Bronchial epithelial cell (primary cell): ENCODE results near the gene GRIP1. TPM values are rescaled to one million over a fixed set of nuclear protein-coding genes. Genes with fewer than 3 reads are reported as not detected.
A peak's percentile ranks its signal among the peaks of the same experiment; 100 is the strongest.

Experiments
- DNase-seq: peaks from one replicate; pipeline ENCODE4 v3.0.0-alpha.2; 2010; ENCODE audit warnings: low read depth
- FAIRE-seq: peaks from 2 replicates; lab custom pipeline; 2011; peaks lifted over from hg19 to GRCh38; lab: Jason Lieb, UNC
- H3K27me3 ChIP-seq: 2 replicates; pipeline ENCODE4 v1.5.1; 2011; ENCODE audit warnings: low read length; ENCODE audit not compliant: control insufficient read depth, insufficient read depth
- H3K36me3 ChIP-seq: 2 replicates; pipeline ENCODE4 v1.5.1; 2011; ENCODE audit warnings: low read length; ENCODE audit not compliant: control insufficient read depth, insufficient read depth
- H3K4me3 ChIP-seq: 2 replicates; pipeline ENCODE4 v1.5.1; 2011; ENCODE audit warnings: mild to moderate bottlenecking, low read depth, low read length, control low read depth
- total RNA-seq: library from RNA; depleted of rRNA; stranded (reverse); fragments of >200 nt; gene quantifications from 2 replicates; pipeline ENCODE4 v1.2.1, GENCODE V29; 2014
- TF ChIP-seq, protein P1 (sequence below): IDR thresholded peaks from 2 replicates; pipeline ENCODE4 v1.5.1; 2011; ENCODE audit warnings: mild to moderate bottlenecking, moderate library complexity, low read length, control low read depth, inconsistent platforms; ENCODE audit not compliant: insufficient read depth, severe bottlenecking

GRIP1 gene
- total RNA-seq, 1 donor from 2014 or later, result 3.9 TPM

DNA sequence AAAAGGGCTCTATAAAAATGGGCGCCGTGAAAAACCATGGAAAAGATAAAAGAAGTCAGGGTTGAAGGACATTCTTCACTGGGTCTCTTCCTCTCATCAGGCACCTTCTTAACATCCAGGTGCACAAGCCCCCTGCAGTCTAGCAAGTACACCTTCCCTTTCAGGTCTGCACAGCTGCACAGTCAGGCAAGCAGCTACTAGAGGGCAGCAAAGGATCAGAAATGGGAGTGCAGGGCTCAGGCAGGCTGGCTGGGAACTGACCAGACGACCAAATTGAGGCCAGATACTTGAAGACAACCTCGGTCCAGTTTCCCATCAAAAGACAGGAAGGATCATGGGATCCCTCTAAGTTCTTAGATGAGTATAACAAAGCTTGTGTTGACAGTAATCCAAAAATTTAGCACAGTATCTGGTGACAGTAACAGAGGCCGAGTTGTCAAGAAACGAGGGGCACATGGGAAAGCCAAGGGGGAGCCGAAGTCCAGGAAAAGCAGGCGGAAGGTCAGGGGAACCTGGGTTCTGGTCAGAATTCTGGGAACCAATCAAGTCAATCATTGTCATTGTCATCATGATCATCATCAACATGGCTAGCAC, 10.1 kb upstream of the GRIP1 start:
- FAIRE-seq (peak; percentile 23), DNase-seq (peak; percentile 58)
- TF ChIP-seq, protein P1, sequence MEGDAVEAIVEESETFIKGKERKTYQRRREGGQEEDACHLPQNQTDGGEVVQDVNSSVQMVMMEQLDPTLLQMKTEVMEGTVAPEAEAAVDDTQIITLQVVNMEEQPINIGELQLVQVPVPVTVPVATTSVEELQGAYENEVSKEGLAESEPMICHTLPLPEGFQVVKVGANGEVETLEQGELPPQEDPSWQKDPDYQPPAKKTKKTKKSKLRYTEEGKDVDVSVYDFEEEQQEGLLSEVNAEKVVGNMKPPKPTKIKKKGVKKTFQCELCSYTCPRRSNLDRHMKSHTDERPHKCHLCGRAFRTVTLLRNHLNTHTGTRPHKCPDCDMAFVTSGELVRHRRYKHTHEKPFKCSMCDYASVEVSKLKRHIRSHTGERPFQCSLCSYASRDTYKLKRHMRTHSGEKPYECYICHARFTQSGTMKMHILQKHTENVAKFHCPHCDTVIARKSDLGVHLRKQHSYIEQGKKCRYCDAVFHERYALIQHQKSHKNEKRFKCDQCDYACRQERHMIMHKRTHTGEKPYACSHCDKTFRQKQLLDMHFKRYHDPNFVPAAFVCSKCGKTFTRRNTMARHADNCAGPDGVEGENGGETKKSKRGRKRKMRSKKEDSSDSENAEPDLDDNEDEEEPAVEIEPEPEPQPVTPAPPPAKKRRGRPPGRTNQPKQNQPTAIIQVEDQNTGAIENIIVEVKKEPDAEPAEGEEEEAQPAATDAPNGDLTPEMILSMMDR, result peak; percentile 64
- H3K36me3 ChIP-seq, result no peaks in the 10 kb centered on the region
- no peak overlapping the region for H3K4me3 ChIP-seq
- no peaks in the 10 kb centered on the region for H3K27me3 ChIP-seq

GRCh38 chr12:66684222-66684621, 5.3 kb upstream of the GRIP1 start:
- DNase-seq, result no peak
- Histone ChIP-seq H3K36me3 (no peaks in the 10 kb centered on the region), H3K4me3 (no peak overlapping the region), H3K27me3 (peaks cover 4% of the 10 kb centered on the region)
- FAIRE-seq, result no peak
- TF ChIP-seq, protein P1, result no peak

DNA sequence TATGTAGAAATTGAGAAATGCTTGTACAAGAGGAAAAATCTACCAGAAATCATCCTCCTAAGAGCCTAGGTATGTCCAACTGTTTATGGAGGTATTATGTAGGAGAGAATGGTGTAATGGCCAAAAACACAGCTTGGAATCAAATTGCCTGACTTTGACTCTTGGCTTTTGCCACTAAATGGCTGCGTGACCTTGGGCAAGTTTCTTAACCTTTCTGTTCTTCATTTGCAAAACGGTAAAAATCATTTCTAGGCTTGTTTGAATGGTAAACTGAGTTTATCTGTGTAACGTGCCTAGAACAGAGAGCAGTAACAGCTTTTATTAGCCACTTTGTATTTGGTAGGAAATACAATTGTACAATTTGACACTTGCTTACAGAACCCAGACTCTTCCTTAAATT, 4.9 kb upstream of the GRIP1 start:
- DNase-seq, result no peak
- TF ChIP-seq, protein P1, result no peak
- Histone ChIP-seq H3K36me3 (no peaks in the 10 kb centered on the region), H3K27me3 (peaks cover 4% of the 10 kb centered on the region), H3K4me3 (no peak overlapping the region)
- no peak for FAIRE-seq

- H3K36me3 ChIP-seq, result no peaks in the 10 kb centered on the region
- H3K4me3 ChIP-seq, result no peak overlapping the region
- DNase-seq (no peak), FAIRE-seq (no peak)
- TF ChIP-seq, protein P1, result no peak
- H3K27me3 ChIP-seq, result peaks cover 4% of the 10 kb centered on the region
Observed at GRCh38 chr12:66683073-66683472, 4.2 kb upstream of the GRIP1 start.

- peaks cover 4% of the 10 kb centered on the region for H3K27me3 ChIP-seq
- DNase-seq (no peak), FAIRE-seq (no peak)
- TF ChIP-seq, protein P1, result no peak
- no peak overlapping the region for H3K4me3 ChIP-seq
- no peaks in the 10 kb centered on the region for H3K36me3 ChIP-seq
Observed at GRCh38 chr12:66679461-66680084, 697 bp upstream of the GRIP1 start.
